ENCODE measurements around the gene NLRP8.
"Not testable (repeated sequence)": the region's sequence is repeated elsewhere in the genome, so short reads cannot be mapped to it uniquely, and the experiment has no call there.

The NLRP8 gene

DNA sequence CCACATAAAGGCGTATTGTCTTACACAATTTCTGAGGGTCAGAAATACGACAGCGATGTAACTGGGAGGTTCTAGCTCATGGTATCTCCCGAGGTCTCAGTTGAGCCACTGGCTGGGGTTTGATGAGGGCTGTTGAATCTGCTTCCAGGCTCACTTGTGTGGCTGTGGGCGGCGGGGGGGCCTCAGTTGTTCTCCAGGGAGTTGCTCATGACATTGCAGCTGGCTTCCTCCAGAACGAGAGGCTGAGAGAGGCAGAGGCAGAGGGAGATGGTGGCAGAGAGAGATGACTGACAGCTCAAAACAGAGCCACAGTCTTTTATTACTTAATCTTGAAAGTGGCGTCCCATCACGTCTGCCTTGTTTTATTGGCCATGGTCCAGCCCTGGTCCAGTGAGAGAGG, 32.8 kb downstream of the NLRP8 start:
- H3K27me3 ChIP-seq (ENCODE audit: control insufficient read depth in 1 of 2, insufficient read depth in 2 of 2, low read length in 2 of 2) = no peaks in the 10 kb centered on the region
- no peak overlapping the region for H3K27ac ChIP-seq (ENCODE audit: low read depth, low read length)
- no peaks in the 10 kb centered on the region for H3K4me1 ChIP-seq (ENCODE audit: insufficient read depth, low read length)
- H3K9ac ChIP-seq (ENCODE audit: low read length) = no peak overlapping the region
- no peaks in the 10 kb centered on the region for H3K9me3 ChIP-seq (ENCODE audit: low read length)
- H3K36me3 ChIP-seq (ENCODE audit: insufficient read depth, low read length) = no peaks in the 10 kb centered on the region
- H3K4me3 ChIP-seq (ENCODE audit: low read depth in 1 of 2, low read length in 2 of 2) = no peak overlapping the region

DNA sequence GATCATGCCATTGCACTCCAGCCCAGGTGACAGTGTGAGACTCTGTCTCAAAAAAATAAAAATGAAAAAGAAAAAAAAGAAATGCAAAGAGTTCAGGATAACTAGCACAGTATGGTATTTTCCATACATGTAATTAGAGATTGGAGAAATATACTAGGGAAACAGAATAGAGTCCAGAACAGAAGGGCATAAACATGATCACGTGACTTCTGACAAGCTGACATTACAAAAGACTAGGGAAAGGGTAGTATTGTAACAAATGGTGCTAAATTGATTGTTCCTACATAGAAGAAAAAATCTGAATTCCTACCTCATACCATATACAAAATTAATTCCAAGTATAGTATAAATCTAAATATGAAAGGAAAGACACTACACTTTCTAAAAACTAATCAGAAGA, 37.6 kb downstream of the NLRP8 start:
- H3K4me1 ChIP-seq (ENCODE audit: insufficient read depth, low read length) = no peaks in the 10 kb centered on the region
- H3K4me3 ChIP-seq (ENCODE audit: low read depth in 1 of 2, low read length in 2 of 2) = no peak overlapping the region
- no peaks in the 10 kb centered on the region for H3K9me3 ChIP-seq (ENCODE audit: low read length)
- no peaks in the 10 kb centered on the region for H3K27me3 ChIP-seq (ENCODE audit: control insufficient read depth in 1 of 2, insufficient read depth in 2 of 2, low read length in 2 of 2)
- no peak overlapping the region for H3K27ac ChIP-seq (ENCODE audit: low read depth, low read length)
- no peaks in the 10 kb centered on the region for H3K36me3 ChIP-seq (ENCODE audit: insufficient read depth, low read length)
- no peak overlapping the region for H3K9ac ChIP-seq (ENCODE audit: low read length)

- Histone ChIP-seq H3K9ac (ENCODE audit: low read length) (no peak within 1 kb of the TSS), H3K27me3 (ENCODE audit: control insufficient read depth in 1 of 2, insufficient read depth in 2 of 2, low read length in 2 of 2) (no peaks in the 10 kb centered on the region), H3K9me3 (ENCODE audit: low read length) (no peaks in the 10 kb centered on the region), H3K36me3 (ENCODE audit: insufficient read depth, low read length) (no peaks in the 10 kb centered on the region), H3K4me3 (ENCODE audit: low read depth in 1 of 2, low read length in 2 of 2) (no peak within 1 kb of the TSS), H3K4me1 (ENCODE audit: insufficient read depth, low read length) (no peaks in the 10 kb centered on the region), H3K27ac (ENCODE audit: low read depth, low read length) (no peak within 1 kb of the TSS)
These were observed 38.9 kb downstream of the NLRP8 start, which contains the start of gene NLRP5 for GRCh38 chr19:55986487-55986886. TSS of gene NLRP5 (plus strand) at chr19:55986775.

DNA sequence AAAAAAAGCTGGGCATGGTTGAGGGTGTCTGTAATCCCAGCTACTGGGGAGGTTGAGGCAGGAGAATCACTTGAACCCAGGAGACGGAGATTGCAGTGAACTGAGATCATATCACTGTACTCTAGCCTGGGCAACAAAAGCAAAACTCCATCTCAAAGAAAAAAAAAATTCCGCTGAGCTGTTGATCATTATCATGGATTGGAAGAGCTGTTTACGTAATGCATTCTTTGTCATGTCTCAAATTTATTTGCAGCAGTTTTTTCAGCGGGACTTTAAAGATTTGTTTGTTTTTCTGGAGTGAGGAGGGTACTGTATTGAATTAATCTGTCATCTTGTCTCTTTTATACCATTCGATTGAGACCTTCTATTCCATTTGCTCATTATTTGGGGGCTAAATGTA, 43.2 kb downstream of the NLRP8 start:
- Histone ChIP-seq H3K9me3 (ENCODE audit: low read length) (peaks cover 4% of the 10 kb centered on the region), H3K4me3 (ENCODE audit: low read depth in 1 of 2, low read length in 2 of 2) (no peak overlapping the region), H3K36me3 (ENCODE audit: insufficient read depth, low read length) (no peaks in the 10 kb centered on the region), H3K9ac (ENCODE audit: low read length) (no peak overlapping the region), H3K27ac (ENCODE audit: low read depth, low read length) (no peak overlapping the region), H3K27me3 (ENCODE audit: control insufficient read depth in 1 of 2, insufficient read depth in 2 of 2, low read length in 2 of 2) (no peaks in the 10 kb centered on the region), H3K4me1 (ENCODE audit: insufficient read depth, low read length) (no peaks in the 10 kb centered on the region)

DNA sequence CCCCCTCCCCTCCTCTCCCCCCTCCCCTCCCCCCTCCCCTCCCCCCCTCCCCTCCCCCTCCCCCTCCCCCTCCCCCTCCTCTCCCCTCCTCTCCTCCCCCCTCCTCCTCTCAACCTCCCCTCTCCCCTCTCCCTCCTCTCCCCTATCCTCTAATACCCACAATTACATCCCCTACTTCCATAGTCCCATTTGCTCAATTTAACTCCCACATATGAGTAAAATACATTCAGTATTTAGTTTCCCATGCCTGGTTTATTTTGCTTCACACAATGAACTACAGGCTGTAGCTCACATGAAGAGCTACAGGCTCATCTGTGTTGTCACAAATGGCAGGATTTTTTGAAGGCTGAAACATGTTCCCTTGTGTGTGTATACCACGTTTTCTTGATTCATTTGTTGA, 45.9 kb downstream of the NLRP8 start:
- no peak overlapping the region for H3K9ac ChIP-seq (ENCODE audit: low read length)
- H3K9me3 ChIP-seq (ENCODE audit: low read length) = peaks cover 5% of the 10 kb centered on the region
- H3K36me3 ChIP-seq (ENCODE audit: insufficient read depth, low read length) = no peaks in the 10 kb centered on the region
- no peak overlapping the region for H3K4me3 ChIP-seq (ENCODE audit: low read depth in 1 of 2, low read length in 2 of 2)
- H3K27me3 ChIP-seq (ENCODE audit: control insufficient read depth in 1 of 2, insufficient read depth in 2 of 2, low read length in 2 of 2) = no peaks in the 10 kb centered on the region
- H3K27ac ChIP-seq (ENCODE audit: low read depth, low read length) = no peak overlapping the region
- H3K4me1 ChIP-seq (ENCODE audit: insufficient read depth, low read length) = no peaks in the 10 kb centered on the region

DNA sequence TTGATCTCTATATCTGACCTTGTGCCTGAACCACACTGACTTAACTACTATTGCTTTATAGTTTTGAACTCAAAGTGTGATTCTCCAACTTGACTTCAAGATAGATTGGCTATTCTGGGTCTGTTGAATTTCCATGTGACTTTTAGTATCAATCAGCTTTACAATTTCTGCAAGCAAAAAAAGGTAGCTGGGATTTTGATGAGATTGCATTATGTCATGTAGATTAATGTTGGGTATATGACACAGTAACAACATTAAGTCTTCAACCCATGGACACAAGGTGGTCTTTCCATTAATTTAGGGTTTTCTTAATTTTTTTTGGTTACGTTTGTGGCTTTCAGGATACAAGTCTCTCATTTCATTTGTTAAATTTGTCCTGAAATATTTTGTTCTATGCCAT, 67.1 kb downstream of the NLRP8 start:
- H3K4me3 ChIP-seq (ENCODE audit: low read depth in 1 of 2, low read length in 2 of 2) = no peak overlapping the region
- no peak overlapping the region for H3K9ac ChIP-seq (ENCODE audit: low read length)
- H3K27ac ChIP-seq (ENCODE audit: low read depth, low read length) = no peak overlapping the region
- no peaks in the 10 kb centered on the region for H3K27me3 ChIP-seq (ENCODE audit: control insufficient read depth in 1 of 2, insufficient read depth in 2 of 2, low read length in 2 of 2)
- no peaks in the 10 kb centered on the region for H3K4me1 ChIP-seq (ENCODE audit: insufficient read depth, low read length)
- no peaks in the 10 kb centered on the region for H3K9me3 ChIP-seq (ENCODE audit: low read length)
- H3K36me3 ChIP-seq (ENCODE audit: insufficient read depth, low read length) = no peaks in the 10 kb centered on the region

GRCh38 chr19:56015756-56016155, 68.1 kb downstream of the NLRP8 start:
- no peaks in the 10 kb centered on the region for H3K36me3 ChIP-seq (ENCODE audit: insufficient read depth, low read length)
- no peak overlapping the region for H3K4me3 ChIP-seq (ENCODE audit: low read depth in 1 of 2, low read length in 2 of 2)
- H3K9ac ChIP-seq (ENCODE audit: low read length) = no peak overlapping the region
- H3K9me3 ChIP-seq (ENCODE audit: low read length) = no peaks in the 10 kb centered on the region
- no peaks in the 10 kb centered on the region for H3K4me1 ChIP-seq (ENCODE audit: insufficient read depth, low read length)
- H3K27ac ChIP-seq (ENCODE audit: low read depth, low read length) = no peak overlapping the region
- no peaks in the 10 kb centered on the region for H3K27me3 ChIP-seq (ENCODE audit: control insufficient read depth in 1 of 2, insufficient read depth in 2 of 2, low read length in 2 of 2)

DNA sequence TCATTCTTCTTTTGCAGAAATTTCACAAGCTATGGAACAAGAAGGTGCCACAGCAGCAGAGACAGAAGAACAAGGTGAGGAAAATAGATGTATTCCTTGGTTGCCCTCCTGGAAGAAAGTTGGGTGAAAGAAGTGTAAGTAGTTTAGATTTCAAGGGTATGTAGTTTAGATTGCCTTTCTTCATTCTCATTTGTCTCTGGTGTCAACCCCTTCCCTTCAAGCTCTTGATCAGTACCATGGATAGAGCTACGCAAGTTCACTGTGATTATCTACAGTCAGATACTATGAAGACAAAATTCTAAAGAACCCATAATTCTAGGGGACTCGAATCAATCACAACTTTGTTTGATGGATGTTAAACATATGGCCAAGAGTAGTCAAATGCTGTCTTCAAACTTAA, 71.7 kb downstream of the NLRP8 start:
- not testable (repeated sequence) for H3K36me3 ChIP-seq (ENCODE audit: insufficient read depth, low read length); H3K4me3 ChIP-seq (ENCODE audit: low read depth in 1 of 2, low read length in 2 of 2); H3K27me3 ChIP-seq (ENCODE audit: control insufficient read depth in 1 of 2, insufficient read depth in 2 of 2, low read length in 2 of 2); H3K27ac ChIP-seq (ENCODE audit: low read depth, low read length); H3K9ac ChIP-seq (ENCODE audit: low read length); H3K9me3 ChIP-seq (ENCODE audit: low read length); H3K4me1 ChIP-seq (ENCODE audit: insufficient read depth, low read length)

DNA sequence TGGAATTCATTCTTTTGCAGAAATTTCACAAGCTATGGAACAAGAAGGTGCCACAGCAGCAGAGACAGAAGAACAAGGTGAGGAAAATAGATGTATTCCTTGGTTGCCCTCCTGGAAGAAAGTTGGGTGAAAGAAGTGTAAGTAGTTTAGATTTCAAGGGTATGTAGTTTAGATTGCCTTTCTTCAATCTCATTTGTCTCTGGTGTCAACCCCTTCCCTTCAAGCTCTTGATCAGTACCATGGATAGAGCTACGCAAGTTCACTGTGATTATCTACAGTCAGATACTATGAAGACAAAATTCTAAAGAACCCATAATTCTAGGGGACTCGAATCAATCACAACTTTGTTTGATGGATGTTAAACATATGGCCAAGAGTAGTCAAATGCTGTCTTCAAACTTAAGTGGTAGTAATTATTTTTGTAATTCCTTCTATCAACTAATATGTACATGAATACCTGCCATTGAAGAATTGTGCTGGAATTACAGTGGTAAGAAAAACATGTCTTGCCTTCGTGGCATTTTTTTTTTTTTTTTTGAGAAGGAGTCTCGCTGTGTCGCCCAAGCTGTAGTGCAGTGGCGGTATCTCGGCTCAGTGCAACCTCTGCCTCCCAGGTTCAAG, 72.8 kb downstream of the NLRP8 start:
- not testable (repeated sequence) for H3K9me3 ChIP-seq (ENCODE audit: low read length); H3K9ac ChIP-seq (ENCODE audit: low read length); H3K27me3 ChIP-seq (ENCODE audit: control insufficient read depth in 1 of 2, insufficient read depth in 2 of 2, low read length in 2 of 2); H3K4me3 ChIP-seq (ENCODE audit: low read depth in 1 of 2, low read length in 2 of 2); H3K27ac ChIP-seq (ENCODE audit: low read depth, low read length); H3K4me1 ChIP-seq (ENCODE audit: insufficient read depth, low read length); H3K36me3 ChIP-seq (ENCODE audit: insufficient read depth, low read length)

- Histone ChIP-seq H3K27me3 (ENCODE audit: control insufficient read depth in 1 of 2, insufficient read depth in 2 of 2, low read length in 2 of 2) (no peaks in the 10 kb centered on the region), H3K36me3 (ENCODE audit: insufficient read depth, low read length) (no peaks in the 10 kb centered on the region), H3K4me1 (ENCODE audit: insufficient read depth, low read length) (no peaks in the 10 kb centered on the region), H3K4me3 (ENCODE audit: low read depth in 1 of 2, low read length in 2 of 2) (no peak overlapping the region), H3K9ac (ENCODE audit: low read length) (no peak overlapping the region), H3K27ac (ENCODE audit: low read depth, low read length) (no peak overlapping the region), H3K9me3 (ENCODE audit: low read length) (no peaks in the 10 kb centered on the region)
These were observed 79.1 kb downstream of the NLRP8 start for GRCh38 chr19:56026769-56027168.

Data from muscle layer of colon (tissue), 2 donors.